ENCODE results near the gene PDK1.

PDK1 gene

GRCh38 chr2:172596776-172597175, 40.9 kb downstream of the PDK1 start:
- no peak for DNase-seq (ENCODE audit: low read depth, low spot score)

- DNase-seq (ENCODE audit: low read depth, low spot score) = no peak
These were observed 41.4 kb downstream of the PDK1 start for GRCh38 chr2:172597176-172597842.

- DNase-seq (ENCODE audit: low read depth, low spot score) = no peak
These were observed 44.1 kb downstream of the PDK1 start for GRCh38 chr2:172599947-172600346.

- no peak for DNase-seq (ENCODE audit: low read depth, low spot score)
These were observed 44.7 kb downstream of the PDK1 start for GRCh38 chr2:172600557-172601008.

GRCh38 chr2:172606285-172606684, 50.4 kb downstream of the PDK1 start:
- DNase-seq (ENCODE audit: low read depth, low spot score) = no peak

GRCh38 chr2:172607379-172607928, 51.6 kb downstream of the PDK1 start:
- DNase-seq (ENCODE audit: low read depth, low spot score) = no peak

- DNase-seq (ENCODE audit: low read depth, low spot score) = no peak
These were observed 53.6 kb downstream of the PDK1 start for GRCh38 chr2:172609488-172609887.

- no peak for DNase-seq (ENCODE audit: low read depth, low spot score)
These were observed 56.2 kb downstream of the PDK1 start for GRCh38 chr2:172612051-172612450.

- DNase-seq (ENCODE audit: low read depth, low spot score) = no peak
These were observed 57.1 kb downstream of the PDK1 start for GRCh38 chr2:172613040-172613439.

GRCh38 chr2:172613615-172614231, 57.8 kb downstream of the PDK1 start:
- DNase-seq (ENCODE audit: low read depth, low spot score) = no peak

GRCh38 chr2:172614932-172615331, 59.0 kb downstream of the PDK1 start:
- no peak for DNase-seq (ENCODE audit: low read depth, low spot score)

- no peak for DNase-seq (ENCODE audit: low read depth, low spot score)
These were observed 59.9 kb downstream of the PDK1 start for GRCh38 chr2:172615727-172616261.

- DNase-seq (ENCODE audit: low read depth, low spot score) = no peak
These were observed 61.2 kb downstream of the PDK1 start for GRCh38 chr2:172617115-172617514.

GRCh38 chr2:172623249-172623965, 67.5 kb downstream of the PDK1 start:
- no peak for DNase-seq (ENCODE audit: low read depth, low spot score)

- DNase-seq (ENCODE audit: low read depth, low spot score) = no peak
These were observed 69.1 kb downstream of the PDK1 start for GRCh38 chr2:172624996-172625395.

- DNase-seq (ENCODE audit: low read depth, low spot score) = no peak
These were observed 71.3 kb downstream of the PDK1 start for GRCh38 chr2:172627181-172627580.

GRCh38 chr2:172628085-172628484, 72.2 kb downstream of the PDK1 start:
- no peak for DNase-seq (ENCODE audit: low read depth, low spot score)

GRCh38 chr2:172629586-172629985, 73.7 kb downstream of the PDK1 start:
- no peak for DNase-seq (ENCODE audit: low read depth, low spot score)

- no peak for DNase-seq (ENCODE audit: low read depth, low spot score)
These were observed 74.3 kb downstream of the PDK1 start for GRCh38 chr2:172630181-172630580.

GRCh38 chr2:172634477-172634876, 78.6 kb downstream of the PDK1 start:
- no peak for DNase-seq (ENCODE audit: low read depth, low spot score)

- no peak for DNase-seq (ENCODE audit: low read depth, low spot score)
These were observed 79.7 kb downstream of the PDK1 start for GRCh38 chr2:172635548-172635947.

GRCh38 chr2:172639256-172639655, 83.4 kb downstream of the PDK1 start:
- DNase-seq (ENCODE audit: low read depth, low spot score) = no peak
